Epithelial cell of alveolus of lung (primary cell): ENCODE results near the gene BCAM. TPM values are rescaled to one million over a fixed set of nuclear protein-coding genes. Genes with fewer than 3 reads are reported as not detected.

Source experiments
- total RNA-seq: library from RNA; depleted of rRNA; stranded (reverse); fragments of >200 nt; gene quantifications from 2 replicates; pipeline ENCODE4 v1.2.1, GENCODE V29; 2015

The BCAM gene
- total RNA-seq = 31.2 and 70.5 TPM in 2 replicates

GRCh38 chr19:44808463-44809371, at the start of gene BCAM:
TSS of gene BCAM (plus strand) at chr19:44809103. CDS start at chr19:44809125, 22 bp downstream.

GRCh38 chr19:44777715-44778347, 31.1 kb upstream of the BCAM start, which contains the start of gene CBLC:
TSS of gene CBLC (plus strand) at chr19:44777890. CDS start at chr19:44777932, 42 bp downstream.

GRCh38 chr19:44845612-44846454, 36.9 kb downstream of the BCAM start, which contains the start of gene NECTIN2:
TSS of gene NECTIN2 (plus strand) at chr19:44846297. CDS start at chr19:44846526, 229 bp downstream.

Other genes starting within 250 kb of the BCAM start
- not detected in 2 replicates for gene IGSF23, start 195.5 kb upstream of the BCAM start, total RNA-seq
- gene PVR, start 165.2 kb upstream of the BCAM start, total RNA-seq = 30.6 and 96.3 TPM in 2 replicates
- 0.24 and 1.0 TPM in 2 replicates for gene CEACAM19, start 137.6 kb upstream of the BCAM start, total RNA-seq
- not detected in 2 replicates for gene CEACAM16, start 110.0 kb upstream of the BCAM start, total RNA-seq
- 33.4 and 58.0 TPM in 2 replicates for gene BCL3, start 60.4 kb upstream of the BCAM start, total RNA-seq
- gene CBLC, start 31.2 kb upstream of the BCAM start, total RNA-seq = 3.0 TPM in 1 of 2 replicates, not detected in the other
- 164 and 177 TPM in 2 replicates for gene NECTIN2, start 37.2 kb downstream of the BCAM start, total RNA-seq
- gene TOMM40, start 82.2 kb downstream of the BCAM start, total RNA-seq = 43.9 and 67.0 TPM in 2 replicates
- gene APOE, start 96.7 kb downstream of the BCAM start, total RNA-seq = 12.5 and 510 TPM in 2 replicates
- 10.3 and 57.2 TPM in 2 replicates for gene APOC1, start 105.5 kb downstream of the BCAM start, total RNA-seq
- not detected in 2 replicates for gene APOC4, start 133.1 kb downstream of the BCAM start, total RNA-seq
- not detected in 2 replicates for gene APOC2, start 136.9 kb downstream of the BCAM start, total RNA-seq
- 48.2 and 88.1 TPM in 2 replicates for gene CLPTM1, start 146.3 kb downstream of the BCAM start, total RNA-seq
- 4.2 and 34.4 TPM in 2 replicates for gene RELB, start 192.4 kb downstream of the BCAM start, total RNA-seq
- 11.9 and 74.0 TPM in 2 replicates for gene CLASRP, start 229.9 kb downstream of the BCAM start, total RNA-seq